A549 (cell line): ENCODE measurements around the gene ATF4. TPM values are rescaled to one million over a fixed set of nuclear protein-coding genes. Genes with fewer than 3 reads are reported as not detected.

Experiments used
- ATAC-seq, 2 experiments: fragments of 200-7000 bp in 1 of 2; fragments of >200 bp in 1 of 2; cut with Nextera tagmentation in 1 of 2; cut with Tn5 transposase in 1 of 2; 3 replicates each; pipeline versions ENCODE4 v1.8.0 to v1.9.1; 2018 to 2020; ENCODE audit warnings: mild to moderate bottlenecking in 1 of 2, moderate library complexity in 1 of 2
- CTCF ChIA-PET: fragments of 300-600 bp; sonication (Branson Sonifier 250); formaldehyde crosslinking; extraction: SDS; loops from one replicate; lab custom pipeline; 2021; ENCODE audit warnings: antibody characterized with exemption, inconsistent platforms; lab: Yijun Ruan, JAX
- POLR2A ChIA-PET: fragments of 350-600 bp; formaldehyde crosslinking; extraction: SDS; loops from one replicate; lab custom pipeline; 2021; ENCODE audit warnings: antibody characterized with exemption, inconsistent platforms; lab: Yijun Ruan, JAX
- DNase-seq, 2 experiments: peaks; one replicate each; pipeline versions ENCODE4 v3.0.0 to v3.0.0-alpha.2; 2011 to 2016; ENCODE audit warnings: low read depth in 1 of 2, low spot score in 1 of 2
- FAIRE-seq: peaks from 2 replicates; lab custom pipeline; 2011; peaks lifted over from hg19 to GRCh38; lab: Jason Lieb, UNC
- H3K27ac ChIP-seq, 2 experiments: fragments of >200 bp; sonication (Bioruptor Twin); formaldehyde crosslinking; 3 replicates each; pipeline ENCODE4 v1.5.1; 2016 to 2017
- H3K4me1 ChIP-seq: fragments of >200 bp; sonication (Bioruptor Twin); formaldehyde crosslinking; 3 replicates; pipeline ENCODE4 v1.6.1; 2016
- H3K4me2 ChIP-seq: fragments of >200 bp; sonication (Bioruptor Twin); formaldehyde crosslinking; 3 replicates; pipeline ENCODE4 v1.6.1; 2016
- H3K4me3 ChIP-seq: fragments of >200 bp; sonication (Bioruptor Twin); formaldehyde crosslinking; 3 replicates; pipeline ENCODE4 v1.5.1; 2016
- H3K9me3 ChIP-seq: fragments of >200 bp; sonication (Bioruptor Twin); formaldehyde crosslinking; 3 replicates; pipeline ENCODE4 v1.6.1; 2016
- CHD4 ChIP-seq: fragments of 200-600 bp; sonication (generic); IDR thresholded peaks from 2 replicates; pipeline ENCODE4 v1.6.1; 2016; ENCODE audit warnings: antibody characterized with exemption, mild to moderate bottlenecking, borderline replicate concordance
- EHF ChIP-seq: fragments of 250-450 bp; sonication (Bioruptor Pico); IDR thresholded peaks from 2 replicates; pipeline ENCODE4 v1.5.0; 2020; ENCODE audit warnings: mild to moderate bottlenecking
- EP300 ChIP-seq, 2 experiments: fragments of >200 bp; sonication (Bioruptor Twin); formaldehyde crosslinking; IDR thresholded peaks; 2 replicates in 1 of 2; 3 replicates in 1 of 2; pipeline ENCODE4 v1.6.1; 2016 to 2017
- HEYL ChIP-seq: fragments of 250-450 bp; sonication (Bioruptor Pico); IDR thresholded peaks from 2 replicates; pipeline ENCODE4 v1.8.0; 2021; ENCODE audit warnings: mild to moderate bottlenecking, moderate library complexity
- HOXA7 ChIP-seq: fragments of 250-450 bp; sonication (Bioruptor Pico); IDR thresholded peaks from 2 replicates; pipeline ENCODE4 v1.5.0; 2020; ENCODE audit warnings: mild to moderate bottlenecking, moderate library complexity
- JUN ChIP-seq, 2 experiments: fragments of >200 bp; sonication (Bioruptor Twin); formaldehyde crosslinking; IDR thresholded peaks; 2 replicates in 1 of 2; 3 replicates in 1 of 2; pipeline ENCODE4 v1.6.1; 2016 to 2017
- JUNB ChIP-seq: fragments of >200 bp; sonication (Bioruptor Twin); formaldehyde crosslinking; IDR thresholded peaks from 2 replicates; pipeline ENCODE4 v1.6.1; 2016
- KDM5A ChIP-seq: fragments of 200-600 bp; sonication (generic); IDR thresholded peaks from 2 replicates; pipeline ENCODE4 v1.6.1; 2016; ENCODE audit warnings: antibody characterized with exemption, mild to moderate bottlenecking
- MYC ChIP-seq: IDR thresholded peaks from 2 replicates; pipeline ENCODE4 v1.6.1; 2012; ENCODE audit warnings: mild to moderate bottlenecking, inconsistent platforms, low read length, improper control_type of control experiment, borderline replicate concordance
- NFE2L2 ChIP-seq: fragments of 150-350 bp; conservative IDR thresholded peaks from 2 replicates; pipeline ENCODE4 v1.6.1; 2014; ENCODE audit warnings: low read length
- NPAS2 ChIP-seq: fragments of 250-450 bp; sonication (Bioruptor Pico); IDR thresholded peaks from 2 replicates; pipeline ENCODE4 v1.8.0; 2022; ENCODE audit warnings: mild to moderate bottlenecking, moderate library complexity, borderline replicate concordance
- PHF8 ChIP-seq: fragments of 200-600 bp; sonication (generic); IDR thresholded peaks from 2 replicates; pipeline ENCODE4 v1.6.1; 2016; ENCODE audit warnings: low read depth, mild to moderate bottlenecking, antibody characterized with exemption, moderate library complexity, borderline replicate concordance
- RCOR1 ChIP-seq: fragments of 150-350 bp; IDR thresholded peaks from 2 replicates; pipeline ENCODE4 v1.6.1; 2014; ENCODE audit warnings: antibody characterized with exemption, low read length, low read depth
- SMC3 ChIP-seq: fragments of >200 bp; sonication (Bioruptor Twin); formaldehyde crosslinking; IDR thresholded peaks from 3 replicates; pipeline ENCODE4 v1.6.1; 2018; ENCODE audit warnings: inconsistent platforms
- TFCP2L1 ChIP-seq: fragments of 250-450 bp; sonication (Bioruptor Pico); IDR thresholded peaks from 2 replicates; pipeline ENCODE4 v1.5.0; 2021; ENCODE audit warnings: mild to moderate bottlenecking
- TP53 ChIP-seq: fragments of 250-450 bp; sonication (Bioruptor Pico); IDR thresholded peaks from 2 replicates; pipeline ENCODE4 v1.5.0; 2021; ENCODE audit warnings: mild to moderate bottlenecking, moderate library complexity
- ZC3H11A ChIP-seq: fragments of 450-650 bp; IDR thresholded peaks from 2 replicates; pipeline ENCODE4 v1.6.1; 2014; ENCODE audit warnings: antibody characterized with exemption, mild to moderate bottlenecking
- ZNF302 ChIP-seq: fragments of 250-450 bp; sonication (Bioruptor Pico); IDR thresholded peaks from 2 replicates; pipeline ENCODE4 v1.9.0; 2021; ENCODE audit warnings: inconsistent platforms, mild to moderate bottlenecking, moderate library complexity
- ZSCAN20 ChIP-seq: fragments of 250-450 bp; sonication (Bioruptor Pico); IDR thresholded peaks from 2 replicates; pipeline ENCODE4 v1.8.0; 2022; ENCODE audit warnings: mild to moderate bottlenecking, moderate library complexity
- WGBS: methylation state at CpG from one replicate; pipeline ENCODE4 v1.1.6; 2017; ENCODE audit errors: missing lambda C conversion rate; 5-methylcytosine and 5-hydroxymethylcytosine counted together
- polyA plus RNA-seq, 4 experiments: library from polyadenylated mRNA; depleted of rRNA in 3 of 4; stranded (reverse); fragments of >200 nt; fragmentation: RNase III in 1 of 4; extraction: RNeasy Plus Mini Kit Qiagen cat#74134 plus additional on column Dnase treatment in 1 of 4; gene quantifications; 2 replicates in 3 of 4; 3 replicates in 1 of 4; pipeline ENCODE4 v1.2.3, GENCODE V29; 2011 to 2017
- TF ChIP-seq, protein P1 (sequence below): fragments of >200 bp; sonication (Bioruptor Twin); formaldehyde crosslinking; IDR thresholded peaks from 3 replicates; pipeline ENCODE4 v1.5.1; 2016
- TF ChIP-seq, protein P2 (sequence below): fragments of 450-650 bp; IDR thresholded peaks from 2 replicates; pipeline ENCODE4 v1.6.1; 2014; ENCODE audit warnings: antibody characterized with exemption
- TF ChIP-seq, protein P3 (sequence below): IDR thresholded peaks from 2 replicates; pipeline ENCODE4 v1.6.1; 2012; ENCODE audit warnings: low read depth, borderline replicate concordance
- TF ChIP-seq, protein P4 (sequence below): fragments of >200 bp; sonication (Bioruptor Twin); formaldehyde crosslinking; IDR thresholded peaks from 2 replicates; pipeline ENCODE4 v1.6.1; 2016

The ATF4 gene
- polyA plus RNA-seq, 2 of the 4 experiments (the other 2 are of a cell fraction): 242 to 593 TPM

- ChIA-PET CTCF (interaction anchor here (0.6 to 2.3 kb wide), 5 partner anchors 18 to 132 kb away, joined by 3 to 10 read pairs (median 4); no protein-coding TSS in a partner anchor), POLR2A (no interaction called here)
- no peak for ATAC-seq
- H3K27ac ChIP-seq: no peak overlapping the region
- 93% methylated on average over 5 of the region's 9 CpGs for WGBS
- no peak for DNase-seq
- H3K4me2 ChIP-seq: no peak overlapping the region
- no peak for FAIRE-seq
- H3K4me1 ChIP-seq: peaks cover 16% of the 10 kb centered on the region; the same call in 1 of the 3 replicates
- H3K9me3 ChIP-seq: no peaks in the 10 kb centered on the region
- no peak overlapping the region for H3K4me3 ChIP-seq
- TF ChIP-seq NPAS2 (CRISPR knock-in tag): no peak
- no peak for TF ChIP-seq CHD4
- TF ChIP-seq EHF: no peak
- no peak for TF ChIP-seq HEYL (CRISPR knock-in tag)
- no peak for TF ChIP-seq TP53 (CRISPR knock-in tag)
- TF ChIP-seq, protein P1, sequence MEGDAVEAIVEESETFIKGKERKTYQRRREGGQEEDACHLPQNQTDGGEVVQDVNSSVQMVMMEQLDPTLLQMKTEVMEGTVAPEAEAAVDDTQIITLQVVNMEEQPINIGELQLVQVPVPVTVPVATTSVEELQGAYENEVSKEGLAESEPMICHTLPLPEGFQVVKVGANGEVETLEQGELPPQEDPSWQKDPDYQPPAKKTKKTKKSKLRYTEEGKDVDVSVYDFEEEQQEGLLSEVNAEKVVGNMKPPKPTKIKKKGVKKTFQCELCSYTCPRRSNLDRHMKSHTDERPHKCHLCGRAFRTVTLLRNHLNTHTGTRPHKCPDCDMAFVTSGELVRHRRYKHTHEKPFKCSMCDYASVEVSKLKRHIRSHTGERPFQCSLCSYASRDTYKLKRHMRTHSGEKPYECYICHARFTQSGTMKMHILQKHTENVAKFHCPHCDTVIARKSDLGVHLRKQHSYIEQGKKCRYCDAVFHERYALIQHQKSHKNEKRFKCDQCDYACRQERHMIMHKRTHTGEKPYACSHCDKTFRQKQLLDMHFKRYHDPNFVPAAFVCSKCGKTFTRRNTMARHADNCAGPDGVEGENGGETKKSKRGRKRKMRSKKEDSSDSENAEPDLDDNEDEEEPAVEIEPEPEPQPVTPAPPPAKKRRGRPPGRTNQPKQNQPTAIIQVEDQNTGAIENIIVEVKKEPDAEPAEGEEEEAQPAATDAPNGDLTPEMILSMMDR: no peak
Measured at GRCh38 chr22:39475337-39475736, 45.0 kb upstream of the ATF4 start.

- TF ChIP-seq JUN (IDR thresholded peaks at IDR 0.05): no peak
- TF ChIP-seq JUNB: no peak
- TF ChIP-seq, protein P2, sequence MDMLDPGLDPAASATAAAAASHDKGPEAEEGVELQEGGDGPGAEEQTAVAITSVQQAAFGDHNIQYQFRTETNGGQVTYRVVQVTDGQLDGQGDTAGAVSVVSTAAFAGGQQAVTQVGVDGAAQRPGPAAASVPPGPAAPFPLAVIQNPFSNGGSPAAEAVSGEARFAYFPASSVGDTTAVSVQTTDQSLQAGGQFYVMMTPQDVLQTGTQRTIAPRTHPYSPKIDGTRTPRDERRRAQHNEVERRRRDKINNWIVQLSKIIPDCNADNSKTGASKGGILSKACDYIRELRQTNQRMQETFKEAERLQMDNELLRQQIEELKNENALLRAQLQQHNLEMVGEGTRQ: no peak
- TF ChIP-seq SMC3: no peak
- no peak for TF ChIP-seq MYC
- TF ChIP-seq, protein P3, sequence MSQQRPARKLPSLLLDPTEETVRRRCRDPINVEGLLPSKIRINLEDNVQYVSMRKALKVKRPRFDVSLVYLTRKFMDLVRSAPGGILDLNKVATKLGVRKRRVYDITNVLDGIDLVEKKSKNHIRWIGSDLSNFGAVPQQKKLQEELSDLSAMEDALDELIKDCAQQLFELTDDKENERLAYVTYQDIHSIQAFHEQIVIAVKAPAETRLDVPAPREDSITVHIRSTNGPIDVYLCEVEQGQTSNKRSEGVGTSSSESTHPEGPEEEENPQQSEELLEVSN: no peak
- TF ChIP-seq HOXA7 (CRISPR knock-in tag): no peak
- no peak for TF ChIP-seq EP300 (IDR thresholded peaks at IDR 0.05)
- TF ChIP-seq ZNF302 (CRISPR knock-in tag): no peak
- no peak for TF ChIP-seq PHF8
- TF ChIP-seq, protein P4, sequence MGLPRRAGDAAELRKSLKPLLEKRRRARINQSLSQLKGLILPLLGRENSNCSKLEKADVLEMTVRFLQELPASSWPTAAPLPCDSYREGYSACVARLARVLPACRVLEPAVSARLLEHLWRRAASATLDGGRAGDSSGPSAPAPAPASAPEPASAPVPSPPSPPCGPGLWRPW: no peak
- TF ChIP-seq, protein P1: no peak
- TF ChIP-seq RCOR1: no peak
- no peak for TF ChIP-seq TP53 (CRISPR knock-in tag)
- no peak for TF ChIP-seq ZSCAN20 (CRISPR knock-in tag)
- no peak for TF ChIP-seq TFCP2L1
- TF ChIP-seq ZC3H11A: no peak
- TF ChIP-seq KDM5A: no peak
- TF ChIP-seq NFE2L2: no peak
- 83% methylated on average over 3 of the region's 3 CpGs for WGBS
- no peak for ATAC-seq
- Histone ChIP-seq H3K27ac (no peak overlapping the region), H3K4me2 (no peak overlapping the region), H3K4me3 (no peak overlapping the region), H3K4me1 (peaks cover 15% of the 10 kb centered on the region; the same call in 1 of the 3 replicates), H3K9me3 (no peaks in the 10 kb centered on the region)
- DNase-seq: no peak
- CTCF ChIA-PET: interaction anchor here (0.6 to 2.3 kb wide), 6 partner anchors 18 to 306 kb away, joined by 3 to 10 read pairs (median 4); no protein-coding TSS in a partner anchor
- POLR2A ChIA-PET: interaction anchor here (0.7 kb wide), 1 partner anchor 44 kb away, joined by 3 read pairs; the partner anchor contains the start of gene ATF4
- no peak for FAIRE-seq
Measured at GRCh38 chr22:39475902-39476301, 44.5 kb upstream of the ATF4 start.
